K562 (cell line): ENCODE results near the gene SUPT3H.

Source experiments
- CBX3 ChIP-seq, 2 experiments: IDR thresholded peaks; 1 replicate in 1 of 2; 2 replicates in 1 of 2; pipeline ENCODE4 v1.6.1; 2012; ENCODE audit warnings: inconsistent platforms in 2 of 2, low read length in 2 of 2, borderline replicate concordance in 1 of 2, control low read depth in 1 of 2
- EZH2 ChIP-seq: IDR thresholded peaks from 2 replicates; pipeline ENCODE4 v1.6.1; 2012; ENCODE audit warnings: low read depth, mild to moderate bottlenecking, inconsistent platforms, low read length, borderline replicate concordance
- NFE2L1 ChIP-seq: fragments of 450-650 bp; IDR thresholded peaks from 2 replicates; pipeline ENCODE4 v1.6.1; 2016; ENCODE audit warnings: missing genetic modification characterization, low read depth, mild to moderate bottlenecking, missing compliant biosample characterization, moderate library complexity, borderline replicate concordance
- NR2C1 ChIP-seq, 2 experiments: fragments of 450-650 bp; IDR thresholded peaks; 2 replicates each; pipeline ENCODE4 v1.6.1; 2017; ENCODE audit warnings: mild to moderate bottlenecking in 2 of 2, antibody characterized with exemption in 1 of 2, inconsistent platforms in 1 of 2, missing compliant biosample characterization in 1 of 2, missing genetic modification characterization in 1 of 2
- POLR2AphosphoS5 ChIP-seq: IDR thresholded peaks from 2 replicates; pipeline ENCODE4 v1.6.1; 2011; ENCODE audit warnings: mild to moderate bottlenecking, low read depth, low read length, moderate library complexity; ENCODE audit not compliant: control insufficient read depth, insufficient read depth
- TBL1XR1 ChIP-seq, 2 experiments: IDR thresholded peaks; 2 replicates each; pipeline ENCODE4 v1.6.1; 2012; ENCODE audit warnings: improper control_type of control experiment in 2 of 2, low read length in 2 of 2, mild to moderate bottlenecking in 1 of 2
- ZNF384 ChIP-seq: IDR thresholded peaks from 2 replicates; pipeline ENCODE4 v1.6.1; 2012; ENCODE audit warnings: low read depth, low read length, improper control_type of control experiment
- TF ChIP-seq, protein P1 (sequence below): sonication (generic); formaldehyde crosslinking; IDR thresholded peaks from 2 replicates; pipeline ENCODE4 v1.8.0; 2022; ENCODE audit warnings: mild to moderate bottlenecking, missing genetic modification reagents
- TF ChIP-seq, protein P2 (sequence below): fragments of 450-650 bp; IDR thresholded peaks from 2 replicates; pipeline ENCODE4 v1.6.1; 2016; ENCODE audit warnings: missing biosample characterization, missing genetic modification characterization
- TF ChIP-seq, protein P3 (sequence below): fragments of 450-650 bp; formaldehyde crosslinking; IDR thresholded peaks from 2 replicates; pipeline ENCODE4 v1.4.0; 2020; ENCODE audit warnings: mild to moderate bottlenecking, moderate library complexity
- TF ChIP-seq, protein P4 (sequence below): sonication (generic); formaldehyde crosslinking; IDR thresholded peaks from 2 replicates; pipeline ENCODE4 v1.8.1; 2022; ENCODE audit warnings: missing genetic modification reagents
- TF ChIP-seq, protein P5 (sequence below), 3 experiments: IDR thresholded peaks in 2 of 3; conservative IDR thresholded peaks in 1 of 3; 2 replicates each; pipeline ENCODE4 v1.5.1; 2011 to 2012; ENCODE audit warnings: low read length in 3 of 3, mild to moderate bottlenecking in 3 of 3, control low read depth in 2 of 3, improper control_type of control experiment in 1 of 3, inconsistent platforms in 1 of 3, low read depth in 1 of 3, mixed read lengths in 1 of 3, moderate library complexity in 1 of 3; ENCODE audit not compliant: insufficient read depth in 2 of 3

DNA sequence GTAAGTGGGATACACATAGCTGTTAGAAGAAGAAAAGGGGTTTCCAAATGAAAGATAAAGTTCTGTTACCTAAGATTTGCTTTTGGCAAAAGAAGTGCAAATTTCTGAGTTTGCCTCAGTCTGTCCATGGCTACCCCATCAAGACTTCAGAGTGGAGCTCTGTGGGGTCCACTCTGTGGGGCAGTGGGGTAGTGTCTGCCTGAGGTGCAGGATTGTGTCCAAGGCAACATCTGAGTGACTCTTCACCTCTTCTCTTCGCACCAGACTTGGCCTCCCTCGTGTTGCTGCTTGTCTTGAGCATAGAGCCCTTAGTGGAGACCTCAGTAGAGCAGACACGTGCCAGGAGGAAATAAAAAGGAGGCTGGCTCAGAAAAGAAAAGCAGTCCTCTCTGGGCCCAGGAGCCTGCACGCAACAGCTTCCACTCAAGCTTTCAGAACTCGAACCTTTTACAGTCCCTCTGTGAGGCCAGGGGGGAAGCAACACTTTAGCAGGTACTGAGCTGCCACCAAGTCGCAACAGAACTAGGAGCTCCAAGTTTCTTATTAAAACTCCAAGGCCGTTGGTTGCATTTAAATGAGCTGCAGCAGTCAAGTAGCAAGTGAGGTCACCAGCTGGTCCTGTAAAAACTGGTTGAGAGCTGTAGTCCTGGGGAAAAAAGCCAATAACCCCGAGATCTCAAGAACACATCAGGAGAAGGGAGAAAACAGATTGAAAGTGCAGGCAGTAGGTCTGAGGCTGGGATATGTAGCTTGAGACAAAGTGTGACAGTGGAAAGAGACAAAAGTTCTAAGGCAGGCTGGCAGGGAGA, 576.7 kb downstream of the SUPT3H start:
- TF ChIP-seq ZNF384: no peak
- TF ChIP-seq NR2C1 (IDR thresholded peaks at IDR 0.05): no peak
- TF ChIP-seq NR2C1 (tag; IDR thresholded peaks at IDR 0.05): no peak
- no peak for TF ChIP-seq TBL1XR1 (IDR thresholded peaks at IDR 0.05; ENCODE audit: low read length in 2 of 2)
- no peak for TF ChIP-seq POLR2AphosphoS5
- no peak for TF ChIP-seq NFE2L1 (tag)
- TF ChIP-seq, protein P1, sequence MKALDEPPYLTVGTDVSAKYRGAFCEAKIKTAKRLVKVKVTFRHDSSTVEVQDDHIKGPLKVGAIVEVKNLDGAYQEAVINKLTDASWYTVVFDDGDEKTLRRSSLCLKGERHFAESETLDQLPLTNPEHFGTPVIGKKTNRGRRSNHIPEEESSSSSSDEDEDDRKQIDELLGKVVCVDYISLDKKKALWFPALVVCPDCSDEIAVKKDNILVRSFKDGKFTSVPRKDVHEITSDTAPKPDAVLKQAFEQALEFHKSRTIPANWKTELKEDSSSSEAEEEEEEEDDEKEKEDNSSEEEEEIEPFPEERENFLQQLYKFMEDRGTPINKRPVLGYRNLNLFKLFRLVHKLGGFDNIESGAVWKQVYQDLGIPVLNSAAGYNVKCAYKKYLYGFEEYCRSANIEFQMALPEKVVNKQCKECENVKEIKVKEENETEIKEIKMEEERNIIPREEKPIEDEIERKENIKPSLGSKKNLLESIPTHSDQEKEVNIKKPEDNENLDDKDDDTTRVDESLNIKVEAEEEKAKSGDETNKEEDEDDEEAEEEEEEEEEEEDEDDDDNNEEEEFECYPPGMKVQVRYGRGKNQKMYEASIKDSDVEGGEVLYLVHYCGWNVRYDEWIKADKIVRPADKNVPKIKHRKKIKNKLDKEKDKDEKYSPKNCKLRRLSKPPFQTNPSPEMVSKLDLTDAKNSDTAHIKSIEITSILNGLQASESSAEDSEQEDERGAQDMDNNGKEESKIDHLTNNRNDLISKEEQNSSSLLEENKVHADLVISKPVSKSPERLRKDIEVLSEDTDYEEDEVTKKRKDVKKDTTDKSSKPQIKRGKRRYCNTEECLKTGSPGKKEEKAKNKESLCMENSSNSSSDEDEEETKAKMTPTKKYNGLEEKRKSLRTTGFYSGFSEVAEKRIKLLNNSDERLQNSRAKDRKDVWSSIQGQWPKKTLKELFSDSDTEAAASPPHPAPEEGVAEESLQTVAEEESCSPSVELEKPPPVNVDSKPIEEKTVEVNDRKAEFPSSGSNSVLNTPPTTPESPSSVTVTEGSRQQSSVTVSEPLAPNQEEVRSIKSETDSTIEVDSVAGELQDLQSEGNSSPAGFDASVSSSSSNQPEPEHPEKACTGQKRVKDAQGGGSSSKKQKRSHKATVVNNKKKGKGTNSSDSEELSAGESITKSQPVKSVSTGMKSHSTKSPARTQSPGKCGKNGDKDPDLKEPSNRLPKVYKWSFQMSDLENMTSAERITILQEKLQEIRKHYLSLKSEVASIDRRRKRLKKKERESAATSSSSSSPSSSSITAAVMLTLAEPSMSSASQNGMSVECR (CRISPR knock-in tag): no peak
- TF ChIP-seq, protein P2, sequence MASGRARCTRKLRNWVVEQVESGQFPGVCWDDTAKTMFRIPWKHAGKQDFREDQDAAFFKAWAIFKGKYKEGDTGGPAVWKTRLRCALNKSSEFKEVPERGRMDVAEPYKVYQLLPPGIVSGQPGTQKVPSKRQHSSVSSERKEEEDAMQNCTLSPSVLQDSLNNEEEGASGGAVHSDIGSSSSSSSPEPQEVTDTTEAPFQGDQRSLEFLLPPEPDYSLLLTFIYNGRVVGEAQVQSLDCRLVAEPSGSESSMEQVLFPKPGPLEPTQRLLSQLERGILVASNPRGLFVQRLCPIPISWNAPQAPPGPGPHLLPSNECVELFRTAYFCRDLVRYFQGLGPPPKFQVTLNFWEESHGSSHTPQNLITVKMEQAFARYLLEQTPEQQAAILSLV (tag): no peak
- TF ChIP-seq, protein P3, sequence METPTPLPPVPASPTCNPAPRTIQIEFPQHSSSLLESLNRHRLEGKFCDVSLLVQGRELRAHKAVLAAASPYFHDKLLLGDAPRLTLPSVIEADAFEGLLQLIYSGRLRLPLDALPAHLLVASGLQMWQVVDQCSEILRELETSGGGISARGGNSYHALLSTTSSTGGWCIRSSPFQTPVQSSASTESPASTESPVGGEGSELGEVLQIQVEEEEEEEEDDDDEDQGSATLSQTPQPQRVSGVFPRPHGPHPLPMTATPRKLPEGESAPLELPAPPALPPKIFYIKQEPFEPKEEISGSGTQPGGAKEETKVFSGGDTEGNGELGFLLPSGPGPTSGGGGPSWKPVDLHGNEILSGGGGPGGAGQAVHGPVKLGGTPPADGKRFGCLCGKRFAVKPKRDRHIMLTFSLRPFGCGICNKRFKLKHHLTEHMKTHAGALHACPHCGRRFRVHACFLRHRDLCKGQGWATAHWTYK (CRISPR knock-in tag): no peak
- no peak for TF ChIP-seq EZH2
- TF ChIP-seq, protein P4, sequence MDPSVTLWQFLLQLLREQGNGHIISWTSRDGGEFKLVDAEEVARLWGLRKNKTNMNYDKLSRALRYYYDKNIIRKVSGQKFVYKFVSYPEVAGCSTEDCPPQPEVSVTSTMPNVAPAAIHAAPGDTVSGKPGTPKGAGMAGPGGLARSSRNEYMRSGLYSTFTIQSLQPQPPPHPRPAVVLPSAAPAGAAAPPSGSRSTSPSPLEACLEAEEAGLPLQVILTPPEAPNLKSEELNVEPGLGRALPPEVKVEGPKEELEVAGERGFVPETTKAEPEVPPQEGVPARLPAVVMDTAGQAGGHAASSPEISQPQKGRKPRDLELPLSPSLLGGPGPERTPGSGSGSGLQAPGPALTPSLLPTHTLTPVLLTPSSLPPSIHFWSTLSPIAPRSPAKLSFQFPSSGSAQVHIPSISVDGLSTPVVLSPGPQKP (CRISPR knock-in tag): no peak
- TF ChIP-seq CBX3 (IDR thresholded peaks at IDR 0.05; ENCODE audit: borderline replicate concordance in 1 of 2, low read length in 2 of 2): no peak
- TF ChIP-seq, protein P5, sequence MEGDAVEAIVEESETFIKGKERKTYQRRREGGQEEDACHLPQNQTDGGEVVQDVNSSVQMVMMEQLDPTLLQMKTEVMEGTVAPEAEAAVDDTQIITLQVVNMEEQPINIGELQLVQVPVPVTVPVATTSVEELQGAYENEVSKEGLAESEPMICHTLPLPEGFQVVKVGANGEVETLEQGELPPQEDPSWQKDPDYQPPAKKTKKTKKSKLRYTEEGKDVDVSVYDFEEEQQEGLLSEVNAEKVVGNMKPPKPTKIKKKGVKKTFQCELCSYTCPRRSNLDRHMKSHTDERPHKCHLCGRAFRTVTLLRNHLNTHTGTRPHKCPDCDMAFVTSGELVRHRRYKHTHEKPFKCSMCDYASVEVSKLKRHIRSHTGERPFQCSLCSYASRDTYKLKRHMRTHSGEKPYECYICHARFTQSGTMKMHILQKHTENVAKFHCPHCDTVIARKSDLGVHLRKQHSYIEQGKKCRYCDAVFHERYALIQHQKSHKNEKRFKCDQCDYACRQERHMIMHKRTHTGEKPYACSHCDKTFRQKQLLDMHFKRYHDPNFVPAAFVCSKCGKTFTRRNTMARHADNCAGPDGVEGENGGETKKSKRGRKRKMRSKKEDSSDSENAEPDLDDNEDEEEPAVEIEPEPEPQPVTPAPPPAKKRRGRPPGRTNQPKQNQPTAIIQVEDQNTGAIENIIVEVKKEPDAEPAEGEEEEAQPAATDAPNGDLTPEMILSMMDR (IDR thresholded peaks at IDR 0.05 in 2 of 3, conservative IDR thresholded peaks at IDR 0.05 in 1 of 3; ENCODE audit: insufficient read depth in 2 of 3, low read depth in 1 of 3, low read length in 3 of 3): no peak
